Sigmoid colon (tissue), 7 donors: ENCODE data around the gene MAN2B1. TPM values are rescaled to one million over a fixed set of nuclear protein-coding genes. Genes with fewer than 3 reads are reported as not detected.
"Not testable (repeated sequence)": the region's sequence is repeated elsewhere in the genome, so short reads cannot be mapped to it uniquely, and the experiment has no call there.

Experiments
- DNase-seq: peaks from one replicate; pipeline ENCODE4 v3.0.0-alpha.2; 2019
- H3K27ac ChIP-seq, 4 donors: fragments of 200-600 bp; sonication (generic); one replicate each; pipeline ENCODE4 v1.5.1; 2016 to 2019; ENCODE audit warnings: mild to moderate bottlenecking in 1 of 4
- H3K27me3 ChIP-seq, 3 donors: fragments of 200-600 bp; sonication (generic); one replicate each; pipeline ENCODE4 v1.5.1; 2019; ENCODE audit warnings: mild to moderate bottlenecking in 1 of 3
- H3K36me3 ChIP-seq, 4 donors: fragments of 200-600 bp; sonication (generic); one replicate each; pipeline ENCODE4 v1.5.1; 2016 to 2019
- H3K4me1 ChIP-seq, 4 donors: fragments of 200-600 bp; sonication (generic); one replicate each; pipeline ENCODE4 v1.5.1; 2017 to 2019
- H3K4me3 ChIP-seq, 4 donors: fragments of 200-600 bp; sonication (generic); one replicate each; pipeline ENCODE4 v1.5.1; 2017 to 2019; ENCODE audit warnings: mild to moderate bottlenecking in 2 of 4, moderate library complexity in 1 of 4
- H3K9me3 ChIP-seq, 4 donors: fragments of 200-600 bp in 3 of 4; sonication (generic) in 3 of 4; one replicate each; pipeline versions ENCODE4 v1.5.1 to v1.6.1; 2013 to 2019
- CTCF ChIP-seq, 4 experiments: fragments of 450-650 bp in 3 of 4; fragments of 200-600 bp in 1 of 4; IDR thresholded peaks; one replicate each; pipeline ENCODE4 v1.5.1; 2016 to 2019; ENCODE audit warnings: antibody characterized with exemption in 4 of 4, mild to moderate bottlenecking in 3 of 4, moderate library complexity in 2 of 4
- EP300 ChIP-seq, 4 donors: sonication (generic); formaldehyde crosslinking; IDR thresholded peaks; one replicate each; pipeline ENCODE4 v1.6.1; 2017; ENCODE audit warnings: antibody characterized with exemption in 4 of 4
- POLR2A ChIP-seq, 2 donors: fragments of 450-650 bp; IDR thresholded peaks; one replicate each; pipeline ENCODE4 v1.6.1; 2016; ENCODE audit warnings: antibody characterized with exemption in 2 of 2, mild to moderate bottlenecking in 2 of 2, moderate library complexity in 2 of 2
- POLR2AphosphoS5 ChIP-seq, 4 donors: sonication (generic); formaldehyde crosslinking; IDR thresholded peaks; one replicate each; pipeline ENCODE4 v1.6.1; 2017; ENCODE audit warnings: antibody characterized with exemption in 4 of 4
- WGBS, 2 donors: extraction: QIAGEN DNeasy Blood & Tissue Kit; methylation state at CpG; one replicate each; pipeline ENCODE4 v1.1.7; 2013; 5-methylcytosine and 5-hydroxymethylcytosine counted together
- intact Hi-C: fragments of 100-400 bp; cut with DNase I; formaldehyde crosslinking; loops from one replicate; pipeline ENCODE4 v1.15.1; 2023
- polyA plus RNA-seq, 3 donors: library from polyadenylated mRNA; stranded (reverse); fragments of 200-250 nt; gene quantifications; one replicate each; pipeline ENCODE4 v1.2.3, GENCODE V29; 2013
- total RNA-seq, 4 donors: library from RNA; depleted of rRNA; stranded (reverse); fragments of >200 nt; gene quantifications; one replicate each; pipeline ENCODE4 v1.1.0, GENCODE V29; 2016
- donor health status: healthy with polysubstance abuse.
- donor health status: Bipolar disorder and iron deficiency.
- donor health status: healthy.

The MAN2B1 gene
- total and polyA plus RNA-seq, 7 donors: 26.4 to 75.6 (median 59.8) TPM

- Histone ChIP-seq H3K27me3 (no peaks in the 10 kb centered on the region), H3K36me3 (peaks cover 22 to 38% (median 27%) of the 10 kb centered on the region in 4 donors), H3K9me3 (no peaks in the 10 kb centered on the region), H3K4me3 (peak within 1 kb of the TSS; percentile 96 to 99 (median 98)), H3K4me1 (peaks cover 0 to 23% (median 16%) of the 10 kb centered on the region in 4 donors), H3K27ac (peak within 1 kb of the TSS; percentile 97 to 100 (median 100))
- peak; percentile 97 for DNase-seq
- WGBS, 2 donors: 0% methylated on average over 68 of the region's 68 CpGs
- TF ChIP-seq POLR2A (IDR thresholded peaks at IDR 0.05) (peak; percentile 8 to 39), POLR2AphosphoS5 (IDR thresholded peaks at IDR 0.05) (peak; percentile 73 to 84 (median 79)), EP300 (IDR thresholded peaks at IDR 0.05) (peak in 1 of 4 donors; percentile 70), CTCF (IDR thresholded peaks at IDR 0.05) (no peak)
- intact Hi-C loops: loop anchor here (2.0 kb wide), 1 partner anchor 41 kb away; the partner anchor contains the start of gene TNPO2
Observed at GRCh38 chr19:12681074-12681987, 14.8 kb upstream of the MAN2B1 start, which contains the start of gene DHPS. Gene DHPS (minus strand): TSS chr19:12681880. CDS start chr19:12681766, 114 bp downstream.

DNA sequence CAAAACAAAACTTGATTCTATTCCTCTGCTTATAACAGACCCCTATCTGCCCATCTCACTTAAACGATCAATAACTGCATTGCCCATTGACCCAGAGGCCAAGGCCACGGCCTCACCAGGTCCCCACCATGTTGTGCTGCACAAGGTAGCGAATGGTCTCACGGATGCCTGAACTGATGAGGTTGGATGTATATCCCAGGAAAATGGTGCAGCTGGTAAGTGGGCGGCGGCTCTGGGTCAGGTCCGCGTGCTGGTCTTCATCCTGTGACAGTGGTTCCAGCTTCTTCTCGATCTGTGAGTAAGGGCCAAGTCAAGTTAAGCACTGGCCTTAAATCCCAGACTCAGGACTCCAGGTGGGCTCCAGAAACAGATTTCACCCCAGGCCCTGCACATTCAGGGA is 13.5 kb upstream of the MAN2B1 start:
- WGBS, 2 donors: 94 to 95% methylated on average over 9 of the region's 9 CpGs

DNA sequence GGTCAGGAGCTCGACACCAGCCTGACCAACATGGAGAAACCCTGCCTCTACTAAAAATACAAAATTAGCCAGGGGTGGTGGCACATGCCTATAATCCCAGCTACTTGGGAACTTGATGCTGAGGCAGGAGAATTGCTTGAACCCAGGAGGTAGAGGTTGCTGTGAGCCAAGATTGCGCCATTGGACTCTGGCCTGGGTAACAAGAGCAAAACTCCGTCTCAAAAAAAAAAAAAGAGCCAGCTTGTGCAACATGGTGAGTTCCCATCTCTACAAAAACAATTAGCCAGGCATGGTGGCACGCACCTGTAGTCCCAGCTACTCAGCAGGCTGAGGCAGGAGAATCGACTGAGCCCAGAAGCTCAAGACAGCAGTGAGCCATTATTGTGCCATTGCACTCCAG is 11.5 kb upstream of the MAN2B1 start:
- H3K4me3 ChIP-seq, intact Hi-C loops, H3K27ac ChIP-seq, DNase-seq, H3K27me3 ChIP-seq, H3K9me3 ChIP-seq: not testable (repeated sequence)
- H3K36me3 ChIP-seq: peaks cover 28 to 71% (median 54%) of the 10 kb centered on the region in 4 donors
- peaks cover 0 to 27% (median 17%) of the 10 kb centered on the region in 4 donors for H3K4me1 ChIP-seq
- WGBS, 2 donors: 88 to 92% methylated on average over 5 of the region's 5 CpGs

More for the DNA sequence above, 13.5 kb upstream of the MAN2B1 start:
- no peak for TF ChIP-seq CTCF (IDR thresholded peaks at IDR 0.05)
- TF ChIP-seq POLR2AphosphoS5 (IDR thresholded peaks at IDR 0.05): no peak
- no peak for TF ChIP-seq EP300 (IDR thresholded peaks at IDR 0.05)
- no peak for TF ChIP-seq POLR2A (IDR thresholded peaks at IDR 0.05)
- intact Hi-C loops: loop anchor here (2.0 kb wide), 1 partner anchor 43 kb away; the partner anchor contains the start of gene TNPO2
- Histone ChIP-seq H3K4me1 (peaks cover 0 to 27% (median 17%) of the 10 kb centered on the region in 4 donors), H3K27me3 (no peaks in the 10 kb centered on the region), H3K27ac (no peak overlapping the region), H3K36me3 (peaks cover 28 to 51% (median 37%) of the 10 kb centered on the region in 4 donors), H3K4me3 (no peak overlapping the region), H3K9me3 (no peaks in the 10 kb centered on the region)
- DNase-seq: no peak

- WGBS, 2 donors: 92 to 94% methylated on average over 12 of the region's 12 CpGs
- Histone ChIP-seq H3K4me1 (peaks cover 0 to 23% (median 15%) of the 10 kb centered on the region in 4 donors), H3K36me3 (peaks cover 28 to 82% (median 56%) of the 10 kb centered on the region in 4 donors), H3K9me3 (no peaks in the 10 kb centered on the region), H3K4me3 (no peak overlapping the region), H3K27me3 (no peaks in the 10 kb centered on the region), H3K27ac (no peak overlapping the region)
- no peak for TF ChIP-seq CTCF (IDR thresholded peaks at IDR 0.05)
- no peak for TF ChIP-seq EP300 (IDR thresholded peaks at IDR 0.05)
- TF ChIP-seq POLR2AphosphoS5 (IDR thresholded peaks at IDR 0.05): no peak
- TF ChIP-seq POLR2A (IDR thresholded peaks at IDR 0.05): no peak
- intact Hi-C loops: no loop called here
- no peak for DNase-seq
Observed at GRCh38 chr19:12676928-12677327, 10.4 kb upstream of the MAN2B1 start.

- Histone ChIP-seq H3K36me3 (peaks cover 28 to 84% (median 56%) of the 10 kb centered on the region in 4 donors), H3K4me3 (no peak overlapping the region), H3K27ac (no peak overlapping the region), H3K27me3 (no peaks in the 10 kb centered on the region), H3K9me3 (no peaks in the 10 kb centered on the region), H3K4me1 (peaks cover 0 to 23% (median 15%) of the 10 kb centered on the region in 4 donors)
- no peak for TF ChIP-seq POLR2A (IDR thresholded peaks at IDR 0.05)
- peak; percentile 61 to 89 (median 82) for TF ChIP-seq CTCF (IDR thresholded peaks at IDR 0.05)
- no peak for TF ChIP-seq POLR2AphosphoS5 (IDR thresholded peaks at IDR 0.05)
- DNase-seq: peak; percentile 89
- 15 to 26% methylated on average over 4 of the region's 4 CpGs for WGBS, 2 donors
- intact Hi-C loops: no loop called here
Observed at GRCh38 chr19:12676384-12676792, 9.8 kb upstream of the MAN2B1 start.
